ENCODE data around the gene EVPL. TPM values are rescaled to one million over a fixed set of nuclear protein-coding genes. Genes with fewer than 3 reads are reported as not detected.

The EVPL gene
- total RNA-seq, 1 donor from 2014 or later, result not detected

DNA sequence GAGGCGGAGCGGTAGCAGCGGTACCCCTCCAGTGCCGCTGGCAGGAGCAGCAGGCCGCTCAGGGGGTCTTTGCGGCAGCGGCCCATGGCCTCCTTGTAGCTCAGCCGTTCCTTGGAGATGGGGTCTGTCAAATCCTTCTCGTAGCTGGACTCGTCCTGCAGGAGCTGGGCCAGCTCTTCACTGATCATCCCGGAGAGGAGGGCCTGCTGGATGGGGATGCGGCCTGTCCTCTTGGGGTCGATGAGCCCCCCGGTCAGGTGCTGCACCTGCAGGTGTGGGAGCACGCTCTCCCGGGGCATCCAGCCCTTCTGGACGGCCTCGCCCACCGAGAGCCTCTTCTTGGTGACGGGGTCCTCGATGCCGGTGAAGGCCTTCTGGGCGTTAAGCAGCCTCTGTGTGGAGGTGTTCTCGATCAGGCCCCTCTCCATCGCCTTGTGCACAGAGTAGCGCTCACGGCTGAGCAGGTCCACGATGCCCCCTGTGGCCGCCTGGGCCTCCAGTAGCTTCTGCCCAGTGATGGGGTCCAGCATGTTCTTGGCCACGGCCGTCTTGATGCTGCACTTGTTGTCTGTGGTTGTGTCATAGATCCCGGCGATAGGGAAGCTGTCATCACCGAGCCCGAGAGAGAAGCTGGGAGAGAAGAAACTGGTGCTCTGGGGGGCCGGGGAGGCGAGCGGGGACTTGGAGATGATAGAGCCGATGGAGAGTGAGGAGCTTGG lies 19.8 kb downstream of the EVPL start:
- Mint-ChIP-seq H3K36me3 (no peaks in the 10 kb centered on the region), H3K4me1 (no peaks in the 10 kb centered on the region), H3K9me3 (no peaks in the 10 kb centered on the region), H3K4me3 (no peak overlapping the region), H3K27ac (no peak overlapping the region), H3K27me3 (ENCODE audit: insufficient read depth, low read depth) (peaks cover 10% of the 10 kb centered on the region)
- no peak for DNase-seq (ENCODE audit: low spot score)
- TF ChIP-seq CTCF (IDR thresholded peaks at IDR 0.05), result no peak
- TF ChIP-seq EZH2phosphoT487 (IDR thresholded peaks at IDR 0.05), result no peak
- no peak for TF ChIP-seq EZH2 (IDR thresholded peaks at IDR 0.05)
- H3K4me3 ChIP-seq, result no peak overlapping the region
- H3F3A ChIP-seq (ENCODE audit: low read depth), result no peaks in the 10 kb centered on the region
- no peak overlapping the region for H3K27ac ChIP-seq
- no peak overlapping the region for H2AFZ ChIP-seq (replicated peaks)
- no peaks in the 10 kb centered on the region for H3K36me3 ChIP-seq
- H3K9me3 ChIP-seq (ENCODE audit: low read depth), result no peaks in the 10 kb centered on the region
- H3K4me2 ChIP-seq, result no peak overlapping the region
- H3K27me3 ChIP-seq, result no peaks in the 10 kb centered on the region
- no peak overlapping the region for H3K9ac ChIP-seq
- H3K79me2 ChIP-seq (ENCODE audit: low read depth), result no peaks in the 10 kb centered on the region
- H3K4me1 ChIP-seq, result no peaks in the 10 kb centered on the region
- no peaks in the 10 kb centered on the region for H4K20me1 ChIP-seq (ENCODE audit: low read depth)

- no peaks in the 10 kb centered on the region for H3K9me3 Mint-ChIP-seq
- Histone ChIP-seq H3K27me3 (no peaks in the 10 kb centered on the region), H3K9ac (no peak overlapping the region), H3F3A (ENCODE audit: low read depth) (no peaks in the 10 kb centered on the region), H3K9me3 (ENCODE audit: low read depth) (no peaks in the 10 kb centered on the region), H3K4me3 (no peak overlapping the region), H4K20me1 (ENCODE audit: low read depth) (no peaks in the 10 kb centered on the region), H3K36me3 (no peaks in the 10 kb centered on the region), H3K79me2 (ENCODE audit: low read depth) (no peaks in the 10 kb centered on the region), H2AFZ (replicated peaks) (no peak overlapping the region), H3K4me1 (no peaks in the 10 kb centered on the region), H3K4me2 (no peak overlapping the region), H3K27ac (no peak overlapping the region)
- no peaks in the 10 kb centered on the region for H3K4me1 Mint-ChIP-seq
- peak; percentile 87 for TF ChIP-seq CTCF (IDR thresholded peaks at IDR 0.05)
- TF ChIP-seq EZH2phosphoT487 (IDR thresholded peaks at IDR 0.05), result no peak
- H3K27me3 Mint-ChIP-seq (ENCODE audit: insufficient read depth, low read depth), result peaks cover 7% of the 10 kb centered on the region
- peak overlapping the region; percentile 63 for H3K4me3 Mint-ChIP-seq
- DNase-seq (ENCODE audit: low spot score), result peak; percentile 86
- H3K36me3 Mint-ChIP-seq, result no peaks in the 10 kb centered on the region
- peak overlapping the region; percentile 93 for H3K27ac Mint-ChIP-seq
Observed at GRCh38 chr17:76005263-76006149, 21.6 kb downstream of the EVPL start.

DNA sequence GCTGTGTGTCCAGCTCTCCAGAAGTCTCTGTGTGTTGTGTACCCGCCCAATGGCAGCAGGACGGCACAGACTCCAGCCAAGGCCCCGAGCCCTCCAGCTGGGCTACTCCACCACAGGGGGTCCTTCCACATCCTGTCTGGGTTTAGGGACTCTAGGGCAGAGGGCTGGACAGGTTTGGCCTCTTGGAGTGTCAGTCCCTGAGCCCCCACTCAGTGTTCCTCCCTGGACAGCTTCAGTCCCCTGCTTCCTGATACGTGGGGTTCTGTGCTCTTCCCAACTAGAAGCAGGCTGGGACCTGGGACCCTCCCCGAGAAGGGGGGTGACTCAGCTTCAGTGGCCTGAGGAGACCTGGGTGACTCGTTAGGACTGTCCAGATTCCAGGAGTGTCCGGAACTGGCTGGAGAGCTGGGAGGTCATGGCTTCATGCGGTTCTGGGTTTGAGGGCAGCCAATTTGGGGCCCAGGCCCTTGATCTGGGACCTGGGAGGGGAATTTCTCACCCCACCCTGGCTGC lies 22.3 kb downstream of the EVPL start:
- H3K4me3 Mint-ChIP-seq, result no peak overlapping the region
- no peaks in the 10 kb centered on the region for H4K20me1 ChIP-seq (ENCODE audit: low read depth)
- H3K4me1 ChIP-seq, result no peaks in the 10 kb centered on the region
- no peaks in the 10 kb centered on the region for H3K36me3 ChIP-seq
- H3K9ac ChIP-seq, result no peak overlapping the region
- no peaks in the 10 kb centered on the region for H3K27me3 ChIP-seq
- H3K79me2 ChIP-seq (ENCODE audit: low read depth), result no peaks in the 10 kb centered on the region
- H3K27ac ChIP-seq, result no peak overlapping the region
- H3F3A ChIP-seq (ENCODE audit: low read depth), result no peaks in the 10 kb centered on the region
- TF ChIP-seq EZH2phosphoT487 (IDR thresholded peaks at IDR 0.05) (no peak), CTCF (IDR thresholded peaks at IDR 0.05) (no peak), EZH2 (IDR thresholded peaks at IDR 0.05) (no peak)
- H2AFZ ChIP-seq (replicated peaks), result no peak overlapping the region
- H3K4me2 ChIP-seq, result no peak overlapping the region
- no peak overlapping the region for H3K4me3 ChIP-seq
- H3K9me3 ChIP-seq (ENCODE audit: low read depth), result no peaks in the 10 kb centered on the region
- no peaks in the 10 kb centered on the region for H3K36me3 Mint-ChIP-seq
- H3K27ac Mint-ChIP-seq, result peak overlapping the region; percentile 93
- H3K4me1 Mint-ChIP-seq, result no peaks in the 10 kb centered on the region
- no peak for DNase-seq (ENCODE audit: low spot score)
- no peaks in the 10 kb centered on the region for H3K9me3 Mint-ChIP-seq
- peaks cover 5% of the 10 kb centered on the region for H3K27me3 Mint-ChIP-seq (ENCODE audit: insufficient read depth, low read depth)

Data from neural progenitor cell (in vitro differentiated cells).